Upper lobe of right lung (tissue), 1 donor: ENCODE data around the gene INMT. TPM values are rescaled to one million over a fixed set of nuclear protein-coding genes. Genes with fewer than 3 reads are reported as not detected.

Source experiments
- ATAC-seq: fragments of 200-7000 bp; cut with Tn5 transposase; one replicate; pipeline ENCODE4 v1.9.1; 2020; ENCODE audit warnings: mild to moderate bottlenecking, moderate library complexity
- DNase-seq: peaks from one replicate; pipeline ENCODE4 v3.0.0-alpha.2; 2020
- H3K27ac ChIP-seq: fragments of 200-600 bp; one replicate; pipeline ENCODE4 v1.8.0; 2022
- H3K27me3 ChIP-seq: fragments of 200-600 bp; one replicate; pipeline ENCODE4 v1.8.0; 2022; ENCODE audit warnings: mild to moderate bottlenecking
- H3K36me3 ChIP-seq: fragments of 200-600 bp; one replicate; pipeline ENCODE4 v1.8.0; 2022
- H3K4me1 ChIP-seq: fragments of 200-600 bp; one replicate; pipeline ENCODE4 v1.8.0; 2022
- H3K4me3 ChIP-seq: fragments of 200-600 bp; one replicate; pipeline ENCODE4 v1.8.0; 2022; ENCODE audit warnings: mild to moderate bottlenecking
- H3K9me3 ChIP-seq: fragments of 200-600 bp; one replicate; pipeline ENCODE4 v1.8.0; 2022
- intact Hi-C: fragments of 100-400 bp; cut with DNase I; formaldehyde crosslinking; loops from one replicate; pipeline ENCODE4 v1.11.0; 2022
- total RNA-seq: library from RNA; stranded (reverse); fragmentation: NEBNext Ultra II Directional; extraction: Animal tissue kit (Norgen Biotek cat#: 25700); gene quantifications from one replicate; pipeline ENCODE4 v1.2.1, GENCODE V29; 2021
- TF ChIP-seq, protein P1 (sequence below): fragments of 200-600 bp; IDR thresholded peaks from one replicate; pipeline ENCODE4 v1.8.0; 2022; ENCODE audit warnings: antibody characterized with exemption
- donor health status: DM: no; HTN: yes; CAD: no; lungs with severe emphysema.

INMT gene
- total RNA-seq, 1 donor from 2014 or later = 501 TPM

DNA sequence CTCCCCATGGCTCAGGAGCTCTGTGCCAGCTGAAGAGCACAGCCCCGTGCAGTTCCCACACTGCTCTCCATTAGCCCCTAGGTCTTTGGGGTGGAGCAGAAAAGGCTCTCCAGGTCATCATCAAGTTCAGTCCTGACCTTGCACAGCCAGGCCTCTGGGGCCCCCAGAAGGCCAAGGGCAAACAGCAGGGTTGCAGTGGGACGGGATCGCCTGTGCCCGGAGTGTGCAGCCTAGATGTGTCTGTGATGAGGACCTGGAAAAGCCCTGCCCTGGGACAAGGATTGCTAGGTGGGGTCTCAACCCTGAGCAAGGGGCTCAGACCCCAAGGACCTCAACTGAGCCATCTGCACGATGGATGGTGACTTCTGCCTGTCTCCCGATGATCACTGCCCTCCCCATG lies 549 bp downstream of the INMT start:
- Histone ChIP-seq H3K27ac (peak overlapping the region; percentile 84), H3K36me3 (peaks cover 14% of the 10 kb centered on the region), H3K27me3 (no peaks in the 10 kb centered on the region), H3K9me3 (no peaks in the 10 kb centered on the region), H3K4me1 (peaks cover 26% of the 10 kb centered on the region), H3K4me3 (peak overlapping the region; percentile 62)
- intact Hi-C loops = no loop called here
- DNase-seq (no peak), ATAC-seq (no peak)
- TF ChIP-seq, protein P1, sequence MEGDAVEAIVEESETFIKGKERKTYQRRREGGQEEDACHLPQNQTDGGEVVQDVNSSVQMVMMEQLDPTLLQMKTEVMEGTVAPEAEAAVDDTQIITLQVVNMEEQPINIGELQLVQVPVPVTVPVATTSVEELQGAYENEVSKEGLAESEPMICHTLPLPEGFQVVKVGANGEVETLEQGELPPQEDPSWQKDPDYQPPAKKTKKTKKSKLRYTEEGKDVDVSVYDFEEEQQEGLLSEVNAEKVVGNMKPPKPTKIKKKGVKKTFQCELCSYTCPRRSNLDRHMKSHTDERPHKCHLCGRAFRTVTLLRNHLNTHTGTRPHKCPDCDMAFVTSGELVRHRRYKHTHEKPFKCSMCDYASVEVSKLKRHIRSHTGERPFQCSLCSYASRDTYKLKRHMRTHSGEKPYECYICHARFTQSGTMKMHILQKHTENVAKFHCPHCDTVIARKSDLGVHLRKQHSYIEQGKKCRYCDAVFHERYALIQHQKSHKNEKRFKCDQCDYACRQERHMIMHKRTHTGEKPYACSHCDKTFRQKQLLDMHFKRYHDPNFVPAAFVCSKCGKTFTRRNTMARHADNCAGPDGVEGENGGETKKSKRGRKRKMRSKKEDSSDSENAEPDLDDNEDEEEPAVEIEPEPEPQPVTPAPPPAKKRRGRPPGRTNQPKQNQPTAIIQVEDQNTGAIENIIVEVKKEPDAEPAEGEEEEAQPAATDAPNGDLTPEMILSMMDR = no peak

GRCh38 chr7:30752979-30753378 lies 1.0 kb downstream of the INMT start:
- ATAC-seq (peak; percentile 25), DNase-seq (no peak)
- Histone ChIP-seq H3K4me3 (peak overlapping the region; percentile 62), H3K27ac (peak overlapping the region; percentile 84), H3K4me1 (peaks cover 31% of the 10 kb centered on the region), H3K27me3 (no peaks in the 10 kb centered on the region), H3K9me3 (no peaks in the 10 kb centered on the region), H3K36me3 (peaks cover 14% of the 10 kb centered on the region)
- intact Hi-C loops = no loop called here
- TF ChIP-seq, protein P1 = no peak

GRCh38 chr7:30754315-30754877 lies 2.5 kb downstream of the INMT start:
- intact Hi-C loops = no loop called here
- H3K4me1 ChIP-seq = peaks cover 32% of the 10 kb centered on the region
- ATAC-seq (no peak), DNase-seq (no peak)
- peak overlapping the region; percentile 65 for H3K27ac ChIP-seq
- H3K9me3 ChIP-seq = no peaks in the 10 kb centered on the region
- H3K4me3 ChIP-seq = peak overlapping the region; percentile 62
- H3K36me3 ChIP-seq = peaks cover 14% of the 10 kb centered on the region
- H3K27me3 ChIP-seq = no peaks in the 10 kb centered on the region
- TF ChIP-seq, protein P1 = no peak

- Histone ChIP-seq H3K9me3 (no peaks in the 10 kb centered on the region), H3K27ac (peak overlapping the region; percentile 65), H3K4me3 (peak overlapping the region; percentile 62), H3K36me3 (peaks cover 14% of the 10 kb centered on the region), H3K4me1 (peaks cover 28% of the 10 kb centered on the region), H3K27me3 (no peaks in the 10 kb centered on the region)
- TF ChIP-seq, protein P1 = peak; percentile 4
- intact Hi-C loops = no loop called here
- DNase-seq (no peak), ATAC-seq (peak; percentile 29)
Measured at GRCh38 chr7:30755384-30756154, 3.6 kb downstream of the INMT start.

GRCh38 chr7:30757342-30757692 lies 5.4 kb downstream of the INMT start:
- Histone ChIP-seq H3K4me3 (no peak overlapping the region), H3K9me3 (no peaks in the 10 kb centered on the region), H3K27me3 (no peaks in the 10 kb centered on the region), H3K36me3 (peaks cover 14% of the 10 kb centered on the region), H3K4me1 (peaks cover 32% of the 10 kb centered on the region), H3K27ac (peak overlapping the region; percentile 65)
- no peak for DNase-seq
- TF ChIP-seq, protein P1 = no peak
- intact Hi-C loops = no loop called here
- ATAC-seq = no peak
